Skeletal muscle tissue (tissue), 4 donors: ENCODE data around the gene FDXR. TPM values are rescaled to one million over a fixed set of nuclear protein-coding genes. Genes with fewer than 3 reads are reported as not detected.
A peak's percentile ranks its signal among the peaks of the same experiment; 100 is the strongest.

ENCODE experiments used
- H3K27ac ChIP-seq: one replicate; pipeline ENCODE4 v1.7.0; 2013; ENCODE audit warnings: mild to moderate bottlenecking, low read depth, low read length, inconsistent platforms
- H3K27me3 ChIP-seq, 3 donors: one replicate each; pipeline ENCODE4 v1.7.0; 2013; ENCODE audit warnings: low read length in 3 of 3; ENCODE audit not compliant: control insufficient read depth in 3 of 3, insufficient read depth in 3 of 3
- H3K36me3 ChIP-seq, 3 donors: one replicate each; pipeline ENCODE4 v1.7.0; 2013; ENCODE audit warnings: low read length in 3 of 3; ENCODE audit not compliant: control insufficient read depth in 3 of 3, insufficient read depth in 3 of 3
- H3K4me1 ChIP-seq, 3 donors: one replicate each; pipeline ENCODE4 v1.7.0; 2013; ENCODE audit warnings: low read length in 3 of 3, mild to moderate bottlenecking in 3 of 3; ENCODE audit not compliant: control insufficient read depth in 3 of 3, insufficient read depth in 3 of 3
- H3K4me3 ChIP-seq, 3 donors: one replicate each; pipeline ENCODE4 v1.7.0; 2013; ENCODE audit warnings: low read length in 3 of 3
- H3K9ac ChIP-seq, 3 donors: one replicate each; pipeline ENCODE4 v1.7.0; 2013; ENCODE audit warnings: low read length in 3 of 3, mild to moderate bottlenecking in 3 of 3, moderate library complexity in 2 of 3, low read depth in 1 of 3
- H3K9me3 ChIP-seq, 3 donors: one replicate each; pipeline ENCODE4 v1.7.0; 2013; ENCODE audit warnings: low read length in 3 of 3; ENCODE audit not compliant: control insufficient read depth in 3 of 3
- total RNA-seq: library from RNA; depleted of rRNA; stranded (reverse); fragments of >200 nt; gene quantifications from one replicate; pipeline ENCODE4 v1.2.3, GENCODE V29; 2014
- donor health status: Osteomylitis.

Gene FDXR
- total RNA-seq, 1 donor from 2014 or later = 3.7 TPM

GRCh38 chr17:74840989-74841666, 31.7 kb downstream of the FDXR start:
- H3K27ac ChIP-seq = peak overlapping the region; percentile 30
- peak overlapping the region; percentile 6 to 51 (median 27) for H3K9ac ChIP-seq
- no peaks in the 10 kb centered on the region for H3K9me3 ChIP-seq

GRCh38 chr17:74839990-74840852, 32.6 kb downstream of the FDXR start:
- no peaks in the 10 kb centered on the region for H3K9me3 ChIP-seq
- peaks cover 21 to 26% (median 22%) of the 10 kb centered on the region in 3 donors for H3K4me1 ChIP-seq
- H3K4me3 ChIP-seq = no peak overlapping the region
- H3K27me3 ChIP-seq = peaks cover 16 to 32% (median 32%) of the 10 kb centered on the region in 3 donors
- H3K36me3 ChIP-seq = peaks cover 4 to 14% (median 8%) of the 10 kb centered on the region in 3 donors
- peak overlapping the region in 1 of 3 donors; percentile 27 for H3K9ac ChIP-seq
- H3K27ac ChIP-seq = peak overlapping the region; percentile 30

More at GRCh38 chr17:74840989-74841666, 31.7 kb downstream of the FDXR start:
- H3K36me3 ChIP-seq = peaks cover 4 to 10% (median 4%) of the 10 kb centered on the region in 3 donors
- H3K27me3 ChIP-seq = peaks cover 21 to 41% (median 40%) of the 10 kb centered on the region in 3 donors
- H3K4me3 ChIP-seq = peak overlapping the region in 1 of 3 donors; percentile 15
- H3K4me1 ChIP-seq = peaks cover 21 to 26% (median 22%) of the 10 kb centered on the region in 3 donors

DNA sequence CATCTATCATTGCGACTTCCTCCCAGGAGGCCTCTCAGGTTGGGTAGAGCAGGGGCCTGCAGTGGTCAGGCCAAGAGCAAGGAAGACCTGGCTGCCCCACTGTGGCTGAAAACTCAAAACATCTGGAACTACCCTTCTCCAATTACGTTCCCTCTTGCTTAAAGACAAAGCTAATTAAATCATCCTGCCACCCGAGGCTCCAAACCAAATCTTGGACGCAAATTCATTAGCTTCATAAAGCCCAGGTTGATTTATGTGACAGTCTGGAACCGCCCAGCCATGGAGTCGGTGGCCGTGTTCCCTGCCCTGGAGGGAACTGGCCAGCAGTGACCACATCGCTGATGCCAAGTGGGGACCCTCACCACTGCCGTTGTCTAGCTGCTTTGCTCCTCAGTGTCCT, 34.5 kb downstream of the FDXR start:
- Histone ChIP-seq H3K9me3 (no peaks in the 10 kb centered on the region), H3K27me3 (peaks cover 4 to 23% (median 17%) of the 10 kb centered on the region in 3 donors), H3K36me3 (peaks cover 4 to 16% (median 8%) of the 10 kb centered on the region in 3 donors), H3K27ac (no peak overlapping the region), H3K9ac (no peak overlapping the region), H3K4me3 (no peak overlapping the region), H3K4me1 (peaks cover 21 to 26% (median 22%) of the 10 kb centered on the region in 3 donors)

DNA sequence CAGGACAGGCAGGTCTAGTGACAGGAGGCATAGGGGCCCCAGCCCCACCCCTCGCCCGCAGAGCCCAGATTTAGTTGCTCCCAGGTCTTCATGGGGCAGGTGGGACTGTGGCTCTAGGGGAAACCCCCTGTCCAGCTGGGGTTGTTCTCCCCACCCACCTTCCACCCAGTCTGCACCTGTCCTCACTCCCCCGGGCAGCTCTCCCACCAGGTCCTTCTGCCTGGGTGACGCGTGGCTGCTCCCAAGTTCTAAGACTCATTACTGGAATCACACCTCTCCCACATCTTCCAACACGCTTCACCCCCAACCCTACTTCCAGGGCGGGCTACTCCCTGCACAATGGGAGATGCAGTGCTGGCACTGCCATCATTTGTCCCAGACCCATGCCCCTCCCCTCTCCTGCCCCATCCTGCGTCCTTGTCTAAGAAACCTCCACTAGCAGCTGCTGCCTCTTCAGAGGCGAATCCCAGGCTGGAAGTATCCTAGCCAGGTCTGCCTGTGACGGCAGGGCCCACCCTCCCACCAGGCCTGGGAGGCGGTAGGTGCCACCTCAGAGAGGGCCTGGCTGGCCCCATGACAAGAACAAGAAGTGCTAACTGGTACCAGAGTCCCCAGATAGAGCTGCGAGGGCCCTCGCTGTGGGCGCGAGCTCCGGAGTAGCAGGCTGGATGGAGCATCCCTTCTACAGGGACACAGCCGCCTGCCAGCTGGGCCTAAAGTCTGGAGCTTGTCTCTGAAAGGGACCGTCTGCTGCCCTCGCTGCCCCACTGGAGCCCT, 35.9 kb downstream of the FDXR start:
- no peak overlapping the region for H3K4me3 ChIP-seq

DNA sequence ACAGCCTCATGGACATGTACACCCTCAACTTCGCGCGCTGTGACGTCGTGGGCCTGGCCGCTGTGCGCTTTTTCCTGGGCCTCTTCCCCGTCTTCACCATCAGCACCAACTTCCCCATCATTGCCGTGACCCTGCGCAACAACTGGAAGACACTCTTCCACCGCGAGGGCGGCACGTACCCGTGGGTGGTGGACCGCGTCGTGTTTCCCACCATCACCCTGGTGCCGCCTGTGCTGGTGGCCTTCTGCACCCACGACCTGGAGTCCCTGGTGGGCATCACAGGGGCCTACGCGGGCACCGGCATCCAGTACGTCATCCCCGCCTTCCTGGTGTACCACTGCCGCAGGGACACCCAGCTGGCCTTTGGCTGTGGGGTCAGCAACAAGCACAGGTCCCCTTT, 36.6 kb downstream of the FDXR start:
- H3K9ac ChIP-seq = no peak overlapping the region
- H3K4me3 ChIP-seq = no peak overlapping the region
- H3K4me1 ChIP-seq = peaks cover 8 to 13% (median 12%) of the 10 kb centered on the region in 3 donors
- no peak overlapping the region for H3K27ac ChIP-seq
- no peaks in the 10 kb centered on the region for H3K9me3 ChIP-seq
- H3K27me3 ChIP-seq = peaks cover 0 to 9% (median 0%) of the 10 kb centered on the region in 3 donors
- H3K36me3 ChIP-seq = peaks cover 4 to 16% (median 8%) of the 10 kb centered on the region in 3 donors

More for the DNA sequence above, 35.9 kb downstream of the FDXR start:
- Histone ChIP-seq H3K36me3 (peaks cover 4 to 16% (median 8%) of the 10 kb centered on the region in 3 donors), H3K9ac (no peak overlapping the region), H3K4me1 (peaks cover 13 to 20% (median 19%) of the 10 kb centered on the region in 3 donors), H3K27me3 (peaks cover 0 to 15% (median 6%) of the 10 kb centered on the region in 3 donors), H3K27ac (no peak overlapping the region), H3K9me3 (no peaks in the 10 kb centered on the region)

- Histone ChIP-seq H3K9ac (peak overlapping the region in 1 of 3 donors; percentile 32), H3K27me3 (no peaks in the 10 kb centered on the region), H3K36me3 (peaks cover 7 to 18% (median 8%) of the 10 kb centered on the region in 3 donors), H3K9me3 (no peaks in the 10 kb centered on the region), H3K4me1 (no peaks in the 10 kb centered on the region), H3K4me3 (no peak overlapping the region), H3K27ac (no peak overlapping the region)
Measured at GRCh38 chr17:74833501-74834377, 39.1 kb downstream of the FDXR start.

DNA sequence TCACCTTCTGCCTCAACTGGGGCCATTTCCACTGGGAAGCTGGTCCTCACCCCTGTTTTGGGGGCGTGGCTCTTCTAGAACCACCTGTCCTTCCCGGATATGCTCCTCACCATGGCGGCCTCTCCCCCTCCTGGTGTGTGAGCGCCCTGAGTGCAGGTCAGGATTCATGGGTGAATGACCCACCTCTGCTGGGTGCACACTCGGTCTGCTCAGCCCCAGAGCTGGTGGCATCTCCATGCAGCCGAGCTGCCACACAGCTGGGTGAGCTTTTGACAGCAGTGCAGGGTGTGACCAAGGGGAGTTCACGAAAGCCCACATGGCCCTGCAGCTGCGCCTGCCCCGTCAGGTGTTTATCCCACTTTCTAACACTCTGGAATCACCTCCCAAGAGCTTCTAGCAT, 40.4 kb downstream of the FDXR start:
- no peaks in the 10 kb centered on the region for H3K9me3 ChIP-seq
- no peaks in the 10 kb centered on the region for H3K27me3 ChIP-seq
- peaks cover 7 to 16% (median 8%) of the 10 kb centered on the region in 3 donors for H3K36me3 ChIP-seq
- no peaks in the 10 kb centered on the region for H3K4me1 ChIP-seq
- H3K4me3 ChIP-seq = no peak overlapping the region
- no peak overlapping the region for H3K9ac ChIP-seq
- H3K27ac ChIP-seq = no peak overlapping the region

DNA sequence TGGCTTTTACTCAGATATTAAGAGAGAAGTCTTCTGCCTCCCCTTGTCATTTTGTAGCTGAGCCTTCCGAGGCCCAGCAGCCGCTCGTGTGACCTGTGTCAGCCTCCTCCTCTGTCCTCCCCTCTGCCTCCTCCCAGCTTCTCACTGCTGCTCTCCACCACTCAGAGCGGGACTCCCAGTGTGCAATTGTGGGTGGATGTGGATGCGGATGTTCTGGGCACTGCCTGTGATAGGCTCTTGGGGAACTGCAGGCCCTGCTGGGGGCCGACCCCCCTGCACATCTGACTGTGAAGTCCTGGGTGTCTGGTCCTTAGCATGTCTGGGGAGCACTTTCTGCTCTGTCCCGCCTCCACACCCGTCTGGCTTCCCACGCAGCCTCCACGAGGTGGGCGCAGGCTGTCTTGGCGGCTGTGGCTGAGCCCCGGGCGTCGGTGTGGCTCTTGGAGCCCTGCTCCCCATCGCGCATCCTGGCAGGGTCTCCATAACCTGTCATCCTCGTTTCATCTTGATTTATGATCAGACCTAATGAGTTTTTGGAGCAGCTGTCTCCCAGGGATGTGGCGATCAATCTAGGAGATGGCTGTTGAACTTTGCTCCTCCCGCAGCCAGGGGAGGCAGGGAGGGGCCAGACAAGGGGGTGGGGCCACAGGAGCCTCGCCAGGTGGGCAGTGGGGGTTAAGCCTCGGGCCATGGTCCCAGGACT, 41.2 kb downstream of the FDXR start:
- no peaks in the 10 kb centered on the region for H3K4me1 ChIP-seq
- H3K27ac ChIP-seq = no peak overlapping the region

More for the DNA sequence above, 41.2 kb downstream of the FDXR start:
- Histone ChIP-seq H3K9ac (no peak overlapping the region), H3K27me3 (no peaks in the 10 kb centered on the region), H3K4me3 (no peak overlapping the region), H3K36me3 (peaks cover 6 to 12% (median 8%) of the 10 kb centered on the region in 3 donors), H3K9me3 (no peaks in the 10 kb centered on the region)
